GM19324 (cell line): ENCODE data around the gene PFAS.
"Not testable (repeated sequence)": the region's sequence is repeated elsewhere in the genome, so short reads cannot be mapped to it uniquely, and the experiment has no call there.

Source experiments
- ATAC-seq: cut with Tn5 transposase; IDR thresholded peaks from one replicate; pipeline ENCODE4 v1.9.1; 2021; ENCODE audit warnings: mild to moderate bottlenecking, moderate library complexity; ENCODE audit not compliant: unreplicated experiment, low FRiP score

The PFAS gene

GRCh38 chr17:8226536-8227237 lies 22.4 kb upstream of the PFAS start:
- ATAC-seq = no peak

GRCh38 chr17:8227238-8227581 lies 21.9 kb upstream of the PFAS start:
- no peak for ATAC-seq

GRCh38 chr17:8231701-8232100 lies 17.4 kb upstream of the PFAS start:
- ATAC-seq = no peak

GRCh38 chr17:8234361-8235270 lies 14.5 kb upstream of the PFAS start:
- ATAC-seq = no peak

- no peak for ATAC-seq
Measured at GRCh38 chr17:8235676-8236075, 13.4 kb upstream of the PFAS start.

GRCh38 chr17:8237175-8237574 lies 11.9 kb upstream of the PFAS start:
- ATAC-seq = no peak

- no peak for ATAC-seq
Measured at GRCh38 chr17:8237886-8238285, 11.2 kb upstream of the PFAS start.

GRCh38 chr17:8243827-8244226 lies 5.3 kb upstream of the PFAS start:
- ATAC-seq = no peak

- no peak for ATAC-seq
Measured at GRCh38 chr17:8244768-8245167, 4.3 kb upstream of the PFAS start.

GRCh38 chr17:8249621-8250500 lies 772 bp downstream of the PFAS start:
- no peak for ATAC-seq

- ATAC-seq = not testable (repeated sequence)
Measured at GRCh38 chr17:8251411-8251810, 2.3 kb downstream of the PFAS start.

GRCh38 chr17:8253801-8254200 lies 4.7 kb downstream of the PFAS start:
- no peak for ATAC-seq

- no peak for ATAC-seq
Measured at GRCh38 chr17:8254881-8255280, 5.8 kb downstream of the PFAS start.

- no peak for ATAC-seq
Measured at GRCh38 chr17:8255499-8255898, 6.4 kb downstream of the PFAS start.

GRCh38 chr17:8256291-8256690 lies 7.2 kb downstream of the PFAS start:
- ATAC-seq = no peak

- no peak for ATAC-seq
Measured at GRCh38 chr17:8256691-8257090, 7.6 kb downstream of the PFAS start.

- no peak for ATAC-seq
Measured at GRCh38 chr17:8257801-8258200, 8.7 kb downstream of the PFAS start.

- ATAC-seq = no peak
Measured at GRCh38 chr17:8264320-8264719, 15.2 kb downstream of the PFAS start.

- no peak for ATAC-seq
Measured at GRCh38 chr17:8264836-8265542, 15.9 kb downstream of the PFAS start.
